ENCODE results near the gene COL4A2.
A peak's percentile ranks its signal among the peaks of the same experiment; 100 is the strongest.

The COL4A2 gene

DNA sequence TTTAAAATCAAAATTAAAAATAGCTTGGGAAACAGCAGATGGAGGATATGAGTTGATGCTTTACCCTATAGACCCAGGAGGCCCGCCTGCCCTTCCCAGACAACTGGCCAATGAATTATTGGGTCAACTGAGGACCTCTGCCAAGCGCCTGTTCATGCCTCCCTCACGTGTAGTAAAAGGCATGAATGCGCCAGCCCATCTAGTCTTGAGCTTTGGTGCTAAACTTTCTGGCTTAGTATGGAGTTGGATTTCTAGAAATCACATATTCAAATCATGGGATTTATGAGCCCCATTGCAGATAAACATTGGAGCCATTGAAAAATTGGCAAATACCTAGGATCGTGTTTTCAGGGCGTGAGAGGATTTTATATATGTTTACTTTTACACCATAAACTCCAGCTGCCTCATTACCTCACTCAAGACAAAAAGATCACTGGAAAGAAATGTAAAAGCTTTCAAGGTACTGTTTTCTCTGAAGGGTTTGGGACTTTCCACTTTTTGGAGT is 47.1 kb downstream of the COL4A2 start:
- Histone ChIP-seq H3K27ac (peak overlapping the region; percentile 55 to 74), H3K4me3 (no peak overlapping the region)
- DNase-seq (ENCODE audit: low spot score), result no peak
- TF ChIP-seq, protein P1, sequence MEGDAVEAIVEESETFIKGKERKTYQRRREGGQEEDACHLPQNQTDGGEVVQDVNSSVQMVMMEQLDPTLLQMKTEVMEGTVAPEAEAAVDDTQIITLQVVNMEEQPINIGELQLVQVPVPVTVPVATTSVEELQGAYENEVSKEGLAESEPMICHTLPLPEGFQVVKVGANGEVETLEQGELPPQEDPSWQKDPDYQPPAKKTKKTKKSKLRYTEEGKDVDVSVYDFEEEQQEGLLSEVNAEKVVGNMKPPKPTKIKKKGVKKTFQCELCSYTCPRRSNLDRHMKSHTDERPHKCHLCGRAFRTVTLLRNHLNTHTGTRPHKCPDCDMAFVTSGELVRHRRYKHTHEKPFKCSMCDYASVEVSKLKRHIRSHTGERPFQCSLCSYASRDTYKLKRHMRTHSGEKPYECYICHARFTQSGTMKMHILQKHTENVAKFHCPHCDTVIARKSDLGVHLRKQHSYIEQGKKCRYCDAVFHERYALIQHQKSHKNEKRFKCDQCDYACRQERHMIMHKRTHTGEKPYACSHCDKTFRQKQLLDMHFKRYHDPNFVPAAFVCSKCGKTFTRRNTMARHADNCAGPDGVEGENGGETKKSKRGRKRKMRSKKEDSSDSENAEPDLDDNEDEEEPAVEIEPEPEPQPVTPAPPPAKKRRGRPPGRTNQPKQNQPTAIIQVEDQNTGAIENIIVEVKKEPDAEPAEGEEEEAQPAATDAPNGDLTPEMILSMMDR (IDR thresholded peaks at IDR 0.05), result no peak

DNA sequence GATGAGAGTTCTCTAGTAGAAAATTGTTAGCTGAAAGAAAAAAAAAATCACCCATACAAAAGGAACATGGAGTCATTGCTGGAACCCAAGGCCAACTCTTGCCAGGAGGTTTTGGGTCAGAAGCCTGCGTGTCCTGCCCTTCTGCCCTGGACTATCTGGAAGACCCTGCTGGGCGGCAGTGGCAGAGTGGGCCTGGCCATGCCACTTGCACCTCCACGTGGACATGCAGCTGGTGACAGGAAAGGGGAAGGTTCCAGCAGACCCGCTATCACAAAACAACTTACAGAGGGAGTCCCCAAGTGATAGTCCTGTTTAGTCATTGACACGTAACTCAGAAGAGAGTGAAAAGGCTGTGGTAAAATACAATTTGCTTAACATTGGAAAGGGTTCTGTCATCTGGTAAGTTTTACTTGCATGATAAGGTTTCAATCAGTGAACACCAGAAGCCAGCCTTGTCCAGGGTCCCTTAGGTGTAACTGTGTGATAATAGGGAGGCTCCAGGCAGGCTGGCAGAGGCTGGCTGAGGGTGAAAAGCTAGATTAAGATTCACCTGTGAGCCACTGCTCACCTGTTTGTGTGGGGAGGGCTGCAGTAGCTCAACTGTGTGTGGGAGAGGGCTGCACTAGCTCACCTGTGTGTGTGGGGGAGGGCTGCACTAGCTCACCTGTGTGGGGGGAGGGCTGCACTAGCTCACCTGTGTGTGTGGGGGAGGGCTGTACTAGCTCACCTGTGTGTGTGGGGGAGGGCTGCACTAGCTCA is 47.8 kb downstream of the COL4A2 start:
- Histone ChIP-seq H3K4me3 (no peak overlapping the region), H3K27ac (peak overlapping the region; percentile 35 to 89)
- TF ChIP-seq, protein P1 (IDR thresholded peaks at IDR 0.05), result no peak
- DNase-seq (ENCODE audit: low spot score), result no peak

DNA sequence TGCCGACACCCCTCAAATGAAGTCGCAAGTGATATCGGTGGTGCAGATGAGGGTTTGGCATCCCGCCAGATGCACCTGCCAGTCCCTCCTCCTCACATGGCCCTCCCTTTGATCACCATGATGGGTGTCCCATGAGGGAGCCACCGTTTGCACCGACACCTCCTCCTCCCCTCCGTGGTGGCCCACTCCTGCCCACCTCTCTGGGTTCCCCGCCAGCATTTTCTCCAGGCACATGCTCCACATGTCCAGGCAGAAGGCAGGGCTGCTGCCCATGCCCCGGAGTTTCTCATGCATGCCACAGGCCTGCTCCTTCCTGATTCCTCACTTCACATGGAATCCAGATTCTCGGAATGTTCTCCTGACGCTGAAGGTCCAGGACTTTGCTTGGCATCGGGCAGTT is 49.3 kb downstream of the COL4A2 start:
- DNase-seq (ENCODE audit: low spot score), result peak; percentile 77
- TF ChIP-seq, protein P1 (IDR thresholded peaks at IDR 0.05), result no peak
- H3K27ac ChIP-seq, result peak overlapping the region; percentile 71 to 89
- no peak overlapping the region for H3K4me3 ChIP-seq

DNA sequence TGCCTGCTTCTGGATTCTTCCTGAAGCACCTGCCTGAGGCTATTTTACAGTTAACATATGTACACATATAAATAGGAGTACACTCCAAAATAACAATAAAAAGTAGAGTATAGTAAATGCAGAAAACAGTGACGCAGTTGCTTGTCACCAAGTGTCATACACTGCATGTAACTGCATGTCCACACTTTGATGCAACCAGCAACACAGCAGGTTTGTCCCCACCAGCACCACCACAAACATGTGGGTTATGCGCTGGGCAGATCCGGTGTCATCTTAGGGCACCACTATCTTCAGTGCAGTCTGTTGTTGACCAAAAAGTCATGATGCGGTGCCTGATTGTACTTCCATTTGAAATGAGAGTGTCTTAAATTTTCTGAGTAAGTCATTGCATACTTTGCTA is 51.3 kb downstream of the COL4A2 start:
- H3K4me3 ChIP-seq, result no peak overlapping the region
- peak; percentile 46 for DNase-seq (ENCODE audit: low spot score)
- TF ChIP-seq, protein P1 (IDR thresholded peaks at IDR 0.05), result no peak
- H3K27ac ChIP-seq, result peak overlapping the region; percentile 69 to 71

DNA sequence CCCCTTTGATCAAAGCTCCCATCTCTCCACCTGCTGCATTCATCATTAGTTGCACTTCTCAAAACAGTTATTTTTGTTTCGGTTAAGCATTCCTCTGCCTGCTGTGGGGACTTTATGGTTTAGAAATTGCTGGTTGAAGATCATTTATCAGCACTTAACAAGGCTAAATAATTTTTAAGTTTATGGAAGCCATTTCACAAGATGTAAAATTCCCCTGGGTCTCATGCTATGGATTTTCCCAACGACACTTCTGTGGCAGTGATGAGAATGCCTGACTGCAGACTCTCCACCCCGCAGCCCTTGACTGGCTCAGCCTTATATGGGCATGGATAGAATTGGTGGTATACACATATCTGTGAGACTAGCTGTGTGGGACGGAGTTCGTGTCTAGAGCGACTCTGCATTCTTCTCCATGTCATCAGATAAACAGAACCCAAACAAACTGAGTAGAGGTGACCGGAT is 52.8 kb downstream of the COL4A2 start:
- H3K4me3 ChIP-seq, result no peak overlapping the region
- H3K27ac ChIP-seq, result peak overlapping the region; percentile 88 to 91
- peak; percentile 69 for DNase-seq (ENCODE audit: low spot score)
- TF ChIP-seq, protein P1 (IDR thresholded peaks at IDR 0.05), result no peak

DNA sequence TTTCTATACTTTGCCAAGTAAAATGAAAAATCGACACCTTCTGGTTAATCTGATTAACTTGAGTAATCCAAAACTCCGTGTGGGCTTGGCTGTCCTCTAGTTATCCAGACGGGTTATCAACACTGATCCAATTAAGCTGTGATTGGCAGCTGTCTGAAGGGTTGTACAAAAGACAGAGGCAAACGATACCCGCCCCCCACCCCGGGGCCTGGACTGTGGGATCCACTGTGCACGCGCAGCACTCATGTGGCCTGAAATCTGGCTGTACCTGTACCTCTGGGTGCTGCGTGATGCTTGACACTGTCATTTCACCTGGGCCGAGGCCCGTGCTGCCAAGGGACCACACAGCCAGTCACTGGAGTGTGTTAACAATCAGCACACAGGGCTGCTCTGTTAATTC is 53.5 kb downstream of the COL4A2 start:
- TF ChIP-seq, protein P1 (IDR thresholded peaks at IDR 0.05), result no peak
- Histone ChIP-seq H3K4me3 (no peak overlapping the region), H3K27ac (peak overlapping the region; percentile 88 to 91)
- peak; percentile 74 for DNase-seq (ENCODE audit: low spot score)

Measured in coronary artery (tissue), 2 donors.